Measurements from ENCODE around the gene LSR.

DNA sequence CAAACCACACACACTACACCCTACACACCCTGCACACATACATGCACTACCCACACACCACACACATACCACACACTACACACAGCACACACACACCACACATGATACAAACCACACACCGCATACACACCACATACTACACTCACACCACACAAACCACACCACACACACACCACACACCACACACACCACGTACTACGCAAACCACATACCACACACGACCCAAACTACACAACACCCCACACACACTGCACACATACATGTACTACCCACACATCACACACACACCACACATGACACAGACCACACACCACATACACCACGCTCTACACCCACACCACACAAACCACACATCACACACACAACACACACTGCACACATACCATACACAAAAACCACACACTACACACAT lies 49.8 kb downstream of the LSR start:
- TF ChIP-seq ZNF274 (IDR thresholded peaks at IDR 0.05; ENCODE audit: low read depth, low read length) (no peak), SUZ12 (IDR thresholded peaks at IDR 0.05; ENCODE audit: extremely low read depth, insufficient read depth, insufficient read length) (no peak), YY1 (IDR thresholded peaks at IDR 0.05; ENCODE audit: insufficient read depth, insufficient read length) (no peak)

Measured in NT2/D1 (cell line).